ENCODE measurements around the gene RSAD1. TPM values are rescaled to one million over a fixed set of nuclear protein-coding genes. Genes with fewer than 3 reads are reported as not detected.

RSAD1 gene
- total and polyA plus RNA-seq, 10 of the 15 experiments (the other 5 are each of a cell fraction or from before 2014, with no cell fraction given): 2.5 to 28.1 (median 22.6) TPM

DNA sequence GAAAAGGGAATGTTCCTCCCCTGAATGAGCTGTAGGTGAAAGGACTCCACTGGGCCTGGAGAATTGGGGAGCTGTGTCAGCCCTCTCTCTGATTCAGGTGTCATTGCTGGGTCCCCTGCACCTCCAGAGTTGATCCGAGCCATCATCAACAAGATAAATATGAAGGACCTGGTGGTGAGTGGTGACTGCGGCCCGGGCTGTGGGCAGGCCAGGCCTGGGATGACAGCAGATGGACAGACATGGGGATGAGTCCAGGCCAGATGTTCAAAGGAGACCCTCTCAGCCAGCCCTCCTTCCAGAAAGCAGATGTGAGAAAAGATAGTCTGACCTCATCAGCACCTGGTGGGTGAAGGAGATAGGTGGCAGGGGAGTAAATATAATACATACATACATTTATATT, 14.5 kb upstream of the RSAD1 start:
- no peaks in the 10 kb centered on the region for H3K79me2 ChIP-seq (ENCODE audit: control insufficient read depth, insufficient read depth, low read length)
- DNase-seq (ENCODE audit: low read depth, low spot score): no peak
- no peak overlapping the region for H3K9ac ChIP-seq (ENCODE audit: control insufficient read depth, insufficient read depth, low read length)
- no peak overlapping the region for H2AFZ ChIP-seq (ENCODE audit: control insufficient read depth, low read depth, low read length)
- TF ChIP-seq IKZF2 (IDR thresholded peaks at IDR 0.05) (no peak), ZBED1 (IDR thresholded peaks at IDR 0.05; ENCODE audit: borderline replicate concordance) (no peak), WRNIP1 (IDR thresholded peaks at IDR 0.05; ENCODE audit: borderline replicate concordance, low read depth, low read length) (no peak), BHLHE40 (IDR thresholded peaks at IDR 0.05; ENCODE audit: borderline replicate concordance in 1 of 2, low read depth in 2 of 2, low read length in 1 of 2) (no peak), NR2C1 (IDR thresholded peaks at IDR 0.05) (no peak), RFX5 (IDR thresholded peaks at IDR 0.05; ENCODE audit: low read depth, low read length) (no peak), CBFB (IDR thresholded peaks at IDR 0.05; ENCODE audit: low read depth) (no peak), MEF2B (IDR thresholded peaks at IDR 0.05; ENCODE audit: partially characterized antibody, poor library complexity, severe bottlenecking) (no peak), KLF5 (IDR thresholded peaks at IDR 0.05; ENCODE audit: partially characterized antibody) (no peak), TAF1 (IDR thresholded peaks at IDR 0.05; ENCODE audit: borderline replicate concordance, low read depth, low read length) (no peak), LARP7 (IDR thresholded peaks at IDR 0.05) (no peak), SUZ12 (IDR thresholded peaks at IDR 0.05; ENCODE audit: unreplicated experiment) (no peak)
- TF ChIP-seq, protein P1, sequence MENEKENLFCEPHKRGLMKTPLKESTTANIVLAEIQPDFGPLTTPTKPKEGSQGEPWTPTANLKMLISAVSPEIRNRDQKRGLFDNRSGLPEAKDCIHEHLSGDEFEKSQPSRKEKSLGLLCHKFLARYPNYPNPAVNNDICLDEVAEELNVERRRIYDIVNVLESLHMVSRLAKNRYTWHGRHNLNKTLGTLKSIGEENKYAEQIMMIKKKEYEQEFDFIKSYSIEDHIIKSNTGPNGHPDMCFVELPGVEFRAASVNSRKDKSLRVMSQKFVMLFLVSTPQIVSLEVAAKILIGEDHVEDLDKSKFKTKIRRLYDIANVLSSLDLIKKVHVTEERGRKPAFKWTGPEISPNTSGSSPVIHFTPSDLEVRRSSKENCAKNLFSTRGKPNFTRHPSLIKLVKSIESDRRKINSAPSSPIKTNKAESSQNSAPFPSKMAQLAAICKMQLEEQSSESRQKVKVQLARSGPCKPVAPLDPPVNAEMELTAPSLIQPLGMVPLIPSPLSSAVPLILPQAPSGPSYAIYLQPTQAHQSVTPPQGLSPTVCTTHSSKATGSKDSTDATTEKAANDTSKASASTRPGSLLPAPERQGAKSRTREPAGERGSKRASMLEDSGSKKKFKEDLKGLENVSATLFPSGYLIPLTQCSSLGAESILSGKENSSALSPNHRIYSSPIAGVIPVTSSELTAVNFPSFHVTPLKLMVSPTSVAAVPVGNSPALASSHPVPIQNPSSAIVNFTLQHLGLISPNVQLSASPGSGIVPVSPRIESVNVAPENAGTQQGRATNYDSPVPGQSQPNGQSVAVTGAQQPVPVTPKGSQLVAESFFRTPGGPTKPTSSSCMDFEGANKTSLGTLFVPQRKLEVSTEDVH (IDR thresholded peaks at IDR 0.05; ENCODE audit: low read depth, partially characterized antibody): no peak
- TF ChIP-seq, protein P2, sequence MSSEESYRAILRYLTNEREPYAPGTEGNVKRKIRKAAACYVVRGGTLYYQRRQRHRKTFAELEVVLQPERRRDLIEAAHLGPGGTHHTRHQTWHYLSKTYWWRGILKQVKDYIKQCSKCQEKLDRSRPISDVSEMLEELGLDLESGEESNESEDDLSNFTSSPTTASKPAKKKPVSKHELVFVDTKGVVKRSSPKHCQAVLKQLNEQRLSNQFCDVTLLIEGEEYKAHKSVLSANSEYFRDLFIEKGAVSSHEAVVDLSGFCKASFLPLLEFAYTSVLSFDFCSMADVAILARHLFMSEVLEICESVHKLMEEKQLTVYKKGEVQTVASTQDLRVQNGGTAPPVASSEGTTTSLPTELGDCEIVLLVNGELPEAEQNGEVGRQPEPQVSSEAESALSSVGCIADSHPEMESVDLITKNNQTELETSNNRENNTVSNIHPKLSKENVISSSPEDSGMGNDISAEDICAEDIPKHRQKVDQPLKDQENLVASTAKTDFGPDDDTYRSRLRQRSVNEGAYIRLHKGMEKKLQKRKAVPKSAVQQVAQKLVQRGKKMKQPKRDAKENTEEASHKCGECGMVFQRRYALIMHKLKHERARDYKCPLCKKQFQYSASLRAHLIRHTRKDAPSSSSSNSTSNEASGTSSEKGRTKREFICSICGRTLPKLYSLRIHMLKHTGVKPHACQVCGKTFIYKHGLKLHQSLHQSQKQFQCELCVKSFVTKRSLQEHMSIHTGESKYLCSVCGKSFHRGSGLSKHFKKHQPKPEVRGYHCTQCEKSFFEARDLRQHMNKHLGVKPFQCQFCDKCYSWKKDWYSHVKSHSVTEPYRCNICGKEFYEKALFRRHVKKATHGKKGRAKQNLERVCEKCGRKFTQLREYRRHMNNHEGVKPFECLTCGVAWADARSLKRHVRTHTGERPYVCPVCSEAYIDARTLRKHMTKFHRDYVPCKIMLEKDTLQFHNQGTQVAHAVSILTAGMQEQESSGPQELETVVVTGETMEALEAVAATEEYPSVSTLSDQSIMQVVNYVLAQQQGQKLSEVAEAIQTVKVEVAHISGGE (CRISPR knock-in tag; IDR thresholded peaks at IDR 0.05): no peak
- TF ChIP-seq, protein P3, sequence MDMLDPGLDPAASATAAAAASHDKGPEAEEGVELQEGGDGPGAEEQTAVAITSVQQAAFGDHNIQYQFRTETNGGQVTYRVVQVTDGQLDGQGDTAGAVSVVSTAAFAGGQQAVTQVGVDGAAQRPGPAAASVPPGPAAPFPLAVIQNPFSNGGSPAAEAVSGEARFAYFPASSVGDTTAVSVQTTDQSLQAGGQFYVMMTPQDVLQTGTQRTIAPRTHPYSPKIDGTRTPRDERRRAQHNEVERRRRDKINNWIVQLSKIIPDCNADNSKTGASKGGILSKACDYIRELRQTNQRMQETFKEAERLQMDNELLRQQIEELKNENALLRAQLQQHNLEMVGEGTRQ (IDR thresholded peaks at IDR 0.05; ENCODE audit: borderline replicate concordance, low read depth, low read length): no peak
- H3K9me3 ChIP-seq (replicated peaks; ENCODE audit: control insufficient read depth, insufficient read depth, low read length): no peaks in the 10 kb centered on the region
- no peaks in the 10 kb centered on the region for H3K36me3 ChIP-seq (ENCODE audit: control insufficient read depth in 2 of 2, insufficient read depth in 2 of 2, low read length in 1 of 2)
- ChIA-PET CTCF (interaction anchor here (1.0 to 1.7 kb wide), 2 partner anchors 14 to 67 kb away, joined by 4 to 7 read pairs; partner anchors contain the start of genes LRRC59 and RSAD1), POLR2A (no interaction called here), SMC1A (ENCODE audit: uncharacterized antibody, unreplicated experiment) (no interaction called here), RAD21 (ENCODE audit: unreplicated experiment) (no interaction called here)
- BruUV-seq (replicated peaks): no TSS peak
- no peak for ATAC-seq
- H3K4me3 ChIP-seq: no peak overlapping the region
- H3K27ac ChIP-seq (ENCODE audit: control insufficient read depth, insufficient read depth): no peak overlapping the region
- peaks cover 0 to 3% of the 10 kb centered on the region in 2 experiments; a peak in 2 of 4 replicates for H3K27me3 ChIP-seq (replicated peaks in 1 of 2; ENCODE audit: control insufficient read depth in 2 of 2, insufficient read depth in 2 of 2, low read length in 1 of 2)
- WGBS (ENCODE audit: insufficient coverage, insufficient replicate concordance, low lambda C conversion rate, missing lambda C conversion rate): 58% methylated on average over 3 of the region's 3 CpGs
- in situ Hi-C loops (cut with MboI): no loop called here
- FAIRE-seq: no peak
- intact Hi-C loops (cut with micrococcal nuclease; ENCODE audit: unreplicated experiment): no loop called here
- no peaks in the 10 kb centered on the region for H3K4me1 ChIP-seq (ENCODE audit: control insufficient read depth, insufficient read depth, low read length)
- H3K4me2 ChIP-seq (ENCODE audit: control insufficient read depth, insufficient read depth): no peak overlapping the region
- H4K20me1 ChIP-seq (ENCODE audit: control insufficient read depth, insufficient read depth): no peaks in the 10 kb centered on the region

Measured in GM12878 (cell line).